HEK293 (cell line): Measurements from ENCODE around the gene MYCBPAP.

Source experiments
- CTCF ChIA-PET: fragments of 350-600 bp; formaldehyde crosslinking; extraction: SDS; loops from one replicate; lab custom pipeline; 2021; ENCODE audit warnings: antibody characterized with exemption; lab: Yijun Ruan, JAX
- POLR2A ChIA-PET: fragments of 300-600 bp; formaldehyde crosslinking; extraction: SDS; loops from one replicate; lab custom pipeline; 2020; ENCODE audit warnings: antibody characterized with exemption, inconsistent platforms; lab: Yijun Ruan, JAX
- H3K27ac ChIP-seq: fragments of 200-500 bp; sonication (Bioruptor generic); 2 replicates; pipeline ENCODE4 v1.5.1; 2014; ENCODE audit warnings: low read depth, low read length, control low read depth, inconsistent platforms; ENCODE audit errors: extremely low read depth
- H3K36me3 ChIP-seq, 2 experiments: fragments of 200-500 bp in 1 of 2; sonication (Bioruptor generic) in 1 of 2; 1 replicate in 1 of 2; 2 replicates in 1 of 2; pipeline ENCODE4 v1.5.1; 2014 to 2017; ENCODE audit warnings: inconsistent platforms in 2 of 2, low read length in 2 of 2; ENCODE audit not compliant: control insufficient read depth in 2 of 2, insufficient read depth in 1 of 2
- H3K4me1 ChIP-seq: fragments of 200-500 bp; sonication (Bioruptor generic); 2 replicates; pipeline ENCODE4 v1.5.1; 2014; ENCODE audit warnings: mild to moderate bottlenecking, low read length, inconsistent platforms; ENCODE audit not compliant: control insufficient read depth, insufficient read depth
- H3K4me3 ChIP-seq: 2 replicates; pipeline ENCODE4 v1.5.1; 2011; ENCODE audit warnings: low read depth, mild to moderate bottlenecking, control low read depth, low read length, moderate library complexity
- H3K9me3 ChIP-seq: fragments of 200-500 bp; sonication (Bioruptor generic); 2 replicates; pipeline ENCODE4 v1.5.1; 2014; ENCODE audit warnings: low read depth, low read length, inconsistent platforms; ENCODE audit not compliant: control insufficient read depth, insufficient read depth
- GLIS2 ChIP-seq: fragments of 450-650 bp; formaldehyde crosslinking; IDR thresholded peaks from 2 replicates; pipeline ENCODE4 v1.5.1; 2016; ENCODE audit warnings: missing biosample characterization, missing genetic modification characterization
- HOXA7 ChIP-seq: sonication (generic); formaldehyde crosslinking; IDR thresholded peaks from 2 replicates; pipeline ENCODE4 v1.8.1; 2022; ENCODE audit warnings: missing genetic modification reagents, borderline replicate concordance
- HOXC10 ChIP-seq: sonication (generic); formaldehyde crosslinking; IDR thresholded peaks from 2 replicates; pipeline ENCODE4 v1.8.1; 2023; ENCODE audit warnings: mild to moderate bottlenecking, missing genetic modification reagents
- KLF1 ChIP-seq: fragments of 450-650 bp; formaldehyde crosslinking; IDR thresholded peaks from 2 replicates; pipeline ENCODE4 v1.5.1; 2016; ENCODE audit warnings: missing biosample characterization, missing genetic modification characterization
- PATZ1 ChIP-seq: fragments of 450-650 bp; formaldehyde crosslinking; IDR thresholded peaks from 2 replicates; pipeline ENCODE4 v1.5.1; 2016; ENCODE audit warnings: missing biosample characterization, missing genetic modification characterization
- REST ChIP-seq: fragments of 450-650 bp; formaldehyde crosslinking; IDR thresholded peaks from 2 replicates; pipeline ENCODE4 v1.5.1; 2016; ENCODE audit warnings: missing biosample characterization, missing genetic modification characterization
- SALL2 ChIP-seq: fragments of 450-650 bp; formaldehyde crosslinking; IDR thresholded peaks from 2 replicates; pipeline ENCODE4 v1.5.0; 2017; ENCODE audit warnings: missing biosample characterization, mild to moderate bottlenecking, missing genetic modification characterization, borderline replicate concordance
- SP2 ChIP-seq: fragments of 450-650 bp; formaldehyde crosslinking; IDR thresholded peaks from 2 replicates; pipeline ENCODE4 v1.5.1; 2016; ENCODE audit warnings: missing biosample characterization, missing genetic modification characterization
- YY1 ChIP-seq: fragments of 450-650 bp; formaldehyde crosslinking; IDR thresholded peaks from 2 replicates; pipeline ENCODE4 v1.5.1; 2018; ENCODE audit warnings: missing biosample characterization, missing genetic modification characterization
- ZBTB20 ChIP-seq: fragments of 450-650 bp; formaldehyde crosslinking; IDR thresholded peaks from 2 replicates; pipeline ENCODE4 v1.5.1; 2016; ENCODE audit warnings: missing biosample characterization, missing genetic modification characterization
- ZFP41 ChIP-seq: fragments of 450-650 bp; formaldehyde crosslinking; IDR thresholded peaks from 2 replicates; pipeline ENCODE4 v1.5.1; 2016; ENCODE audit warnings: missing biosample characterization, missing genetic modification characterization, borderline replicate concordance
- ZNF140 ChIP-seq: fragments of 450-650 bp; formaldehyde crosslinking; IDR thresholded peaks from 2 replicates; pipeline ENCODE4 v1.5.1; 2016; ENCODE audit warnings: missing biosample characterization, missing genetic modification characterization
- ZNF184 ChIP-seq: fragments of 450-650 bp; IDR thresholded peaks from 2 replicates; pipeline ENCODE4 v1.5.1; 2018; ENCODE audit warnings: missing biosample characterization, mild to moderate bottlenecking, missing genetic modification characterization
- ZNF214 ChIP-seq: fragments of 450-650 bp; formaldehyde crosslinking; IDR thresholded peaks from 2 replicates; pipeline ENCODE4 v1.5.1; 2017; ENCODE audit warnings: missing biosample characterization, mild to moderate bottlenecking, missing genetic modification characterization, borderline replicate concordance
- ZNF292 ChIP-seq: fragments of 450-650 bp; formaldehyde crosslinking; IDR thresholded peaks from 2 replicates; pipeline ENCODE4 v1.5.1; 2016; ENCODE audit warnings: low read depth, missing biosample characterization, missing genetic modification characterization, borderline replicate concordance
- ZNF366 ChIP-seq: fragments of 450-650 bp; formaldehyde crosslinking; conservative IDR thresholded peaks from 2 replicates; pipeline ENCODE4 v1.5.1; 2016; ENCODE audit warnings: missing biosample characterization, missing genetic modification characterization
- ZNF404 ChIP-seq: fragments of 450-650 bp; formaldehyde crosslinking; IDR thresholded peaks from 2 replicates; pipeline ENCODE4 v1.5.1; 2017; ENCODE audit warnings: missing biosample characterization, missing genetic modification characterization
- ZNF513 ChIP-seq: fragments of 450-650 bp; IDR thresholded peaks from 2 replicates; pipeline ENCODE4 v1.5.1; 2018; ENCODE audit warnings: missing biosample characterization, missing genetic modification characterization
- ZNF521 ChIP-seq: fragments of 450-650 bp; formaldehyde crosslinking; IDR thresholded peaks from 2 replicates; pipeline ENCODE4 v1.5.1; 2017; ENCODE audit warnings: missing biosample characterization, mild to moderate bottlenecking, missing genetic modification characterization
- ZNF561 ChIP-seq: fragments of 450-650 bp; IDR thresholded peaks from 2 replicates; pipeline ENCODE4 v1.5.1; 2018; ENCODE audit warnings: missing biosample characterization, missing genetic modification characterization, borderline replicate concordance
- ZNF624 ChIP-seq: fragments of 450-650 bp; formaldehyde crosslinking; IDR thresholded peaks from 2 replicates; pipeline ENCODE4 v1.5.1; 2017; ENCODE audit warnings: missing biosample characterization, missing genetic modification characterization
- ZNF654 ChIP-seq: fragments of 450-650 bp; formaldehyde crosslinking; IDR thresholded peaks from 2 replicates; pipeline ENCODE4 v1.5.1; 2016; ENCODE audit warnings: low read depth, missing biosample characterization, missing genetic modification characterization
- ZNF658 ChIP-seq: fragments of 450-650 bp; formaldehyde crosslinking; IDR thresholded peaks from 2 replicates; pipeline ENCODE4; 2016; ENCODE audit warnings: missing biosample characterization, missing genetic modification characterization
- ZNF768 ChIP-seq: fragments of 450-650 bp; formaldehyde crosslinking; IDR thresholded peaks from 2 replicates; pipeline ENCODE4 v1.5.1; 2018; ENCODE audit warnings: missing biosample characterization, mild to moderate bottlenecking, missing genetic modification characterization
- ZNF791 ChIP-seq: fragments of 450-650 bp; formaldehyde crosslinking; IDR thresholded peaks from 2 replicates; pipeline ENCODE4 v1.5.1; 2016; ENCODE audit warnings: missing biosample characterization, missing genetic modification characterization
- ZNF792 ChIP-seq: fragments of 450-650 bp; formaldehyde crosslinking; IDR thresholded peaks from 2 replicates; pipeline ENCODE4 v1.5.1; 2016; ENCODE audit warnings: missing biosample characterization, missing genetic modification characterization
- ZSCAN30 ChIP-seq: fragments of 450-650 bp; IDR thresholded peaks from 2 replicates; pipeline ENCODE4 v1.5.1; 2018; ENCODE audit warnings: missing biosample characterization, mild to moderate bottlenecking, missing genetic modification characterization, moderate library complexity
- ZXDB ChIP-seq: fragments of 450-650 bp; formaldehyde crosslinking; IDR thresholded peaks from 2 replicates; pipeline ENCODE4 v1.5.1; 2016; ENCODE audit warnings: missing biosample characterization, missing genetic modification characterization
- TF ChIP-seq, protein P1 (sequence below): fragments of 450-650 bp; formaldehyde crosslinking; IDR thresholded peaks from 2 replicates; pipeline ENCODE4 v1.5.1; 2016; ENCODE audit warnings: missing biosample characterization, missing genetic modification characterization

Gene MYCBPAP

GRCh38 chr17:50560185-50560824, 52.1 kb downstream of the MYCBPAP start, which contains the start of gene CACNA1G (continued):
- TF ChIP-seq REST (tag by site-specific recombination) = no peak
- TF ChIP-seq ZXDB (tag by site-specific recombination) = no peak
- no peak for TF ChIP-seq ZNF366
- TF ChIP-seq ZNF521 (tag by site-specific recombination) = no peak
- TF ChIP-seq ZNF140 = no peak
- TF ChIP-seq ZNF561 (tag by site-specific recombination) = peak; percentile 91; the same call in 1 of the 2 replicates
- no peak for TF ChIP-seq ZNF214 (tag by site-specific recombination)
- no peak for TF ChIP-seq ZNF768 (tag by site-specific recombination)
- no peak for TF ChIP-seq SALL2 (tag by site-specific recombination)
- no peak for TF ChIP-seq HOXC10 (CRISPR knock-in tag)
- no peak for TF ChIP-seq ZNF513 (tag by site-specific recombination)
- no peak for TF ChIP-seq HOXA7 (CRISPR knock-in tag)

GRCh38 chr17:50560931-50561745, 52.9 kb downstream of the MYCBPAP start:
- H3K9me3 ChIP-seq = no peaks in the 10 kb centered on the region
- CTCF ChIA-PET = interaction anchor here (0.5 to 3.4 kb wide), 11 partner anchors 9 to 277 kb away, joined by 3 to 24 read pairs (median 5); partner anchors contain the start of gene SPATA20
- POLR2A ChIA-PET = interaction anchor here (0.6 to 1.7 kb wide), 10 partner anchors 11 to 305 kb away, joined by 3 to 13 read pairs (median 5); partner anchors contain the start of genes LUC7L3, SPATA20 and TOB1
- H3K36me3 ChIP-seq = no peaks in the 10 kb centered on the region
- no peak overlapping the region; the same call in 1 of the 2 replicates for H3K27ac ChIP-seq
- peak overlapping the region; percentile 38 for H3K4me3 ChIP-seq
- H3K4me1 ChIP-seq = peaks cover 5% of the 10 kb centered on the region; the same call in 1 of the 2 replicates
- TF ChIP-seq YY1 (tag by site-specific recombination) = no peak
- TF ChIP-seq KLF1 = no peak
- no peak for TF ChIP-seq ZNF292 (tag by site-specific recombination)
- TF ChIP-seq ZSCAN30 (tag by site-specific recombination) = no peak
- TF ChIP-seq ZNF624 = no peak
- peak; percentile 31; the same call in 1 of the 2 replicates for TF ChIP-seq GLIS2
- TF ChIP-seq ZNF658 (tag by site-specific recombination) = no peak
- no peak for TF ChIP-seq ZNF792
- no peak for TF ChIP-seq ZNF404 (tag by site-specific recombination)
- no peak for TF ChIP-seq SP2 (tag by site-specific recombination)
- TF ChIP-seq ZFP41 (tag by site-specific recombination) = no peak
- no peak for TF ChIP-seq ZNF791 (tag by site-specific recombination)
- TF ChIP-seq, protein P1, sequence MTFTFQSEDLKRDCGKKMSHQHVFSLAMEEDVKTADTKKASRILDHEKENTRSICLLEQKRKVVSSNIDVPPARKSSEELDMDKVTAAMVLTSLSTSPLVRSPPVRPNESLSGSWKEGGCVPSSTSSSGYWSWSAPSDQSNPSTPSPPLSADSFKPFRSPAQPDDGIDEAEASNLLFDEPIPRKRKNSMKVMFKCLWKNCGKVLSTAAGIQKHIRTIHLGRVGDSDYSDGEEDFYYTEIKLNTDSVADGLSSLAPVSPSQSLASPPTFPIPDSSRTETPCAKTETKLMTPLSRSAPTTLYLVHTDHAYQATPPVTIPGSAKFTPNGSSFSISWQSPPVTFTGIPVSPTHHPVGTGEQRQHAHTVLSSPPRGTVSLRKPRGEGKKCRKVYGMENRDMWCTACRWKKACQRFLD (tag by site-specific recombination) = no peak
- TF ChIP-seq ZBTB20 (tag by site-specific recombination) = peak; percentile 72; the same call in 1 of the 2 replicates
- TF ChIP-seq ZNF184 (tag by site-specific recombination) = no peak
- peak; percentile 52; the same call in 1 of the 2 replicates for TF ChIP-seq PATZ1 (tag by site-specific recombination)
- TF ChIP-seq ZNF654 (tag by site-specific recombination) = no peak
